ENCODE measurements around the gene MAPKAP1. TPM values are rescaled to one million over a fixed set of nuclear protein-coding genes. Genes with fewer than 3 reads are reported as not detected.
A peak's percentile ranks its signal among the peaks of the same experiment; 100 is the strongest.

The MAPKAP1 gene
- total RNA-seq, 2 experiments from 2014 or later, result 54.8 to 57.4 TPM

DNA sequence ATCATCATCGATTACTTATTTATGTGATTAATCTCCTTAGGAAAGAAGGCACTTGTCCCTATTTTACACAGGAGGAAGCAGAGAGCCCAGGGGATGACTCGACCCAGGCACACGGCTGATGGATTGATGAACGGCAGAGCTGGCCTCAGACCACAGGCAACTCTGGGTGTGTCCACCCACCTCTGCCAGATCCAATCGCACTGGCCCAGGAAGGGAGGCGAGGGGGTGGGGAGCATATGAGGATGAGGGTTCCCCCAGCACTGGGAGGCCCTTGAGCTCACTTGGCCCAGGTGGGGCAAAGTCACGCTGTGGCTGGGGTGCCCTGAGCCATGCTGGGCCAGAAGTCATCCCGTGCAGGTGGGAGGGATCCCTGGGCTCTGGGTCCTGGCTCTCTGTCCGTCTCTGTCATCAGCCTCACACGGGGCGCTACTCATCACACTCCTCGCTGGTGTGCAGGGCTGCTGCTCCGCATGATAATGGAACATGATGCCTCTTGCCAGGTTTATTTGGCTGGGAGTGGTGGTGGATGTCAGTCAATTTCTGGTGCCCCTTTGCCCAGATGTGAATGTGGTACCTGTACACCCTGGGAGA is 285.3 kb downstream of the MAPKAP1 start:
- Mint-ChIP-seq H3K4me3 (no peak overlapping the region), H3K4me1 (ENCODE audit: low read depth) (no peaks in the 10 kb centered on the region), H3K27me3 (ENCODE audit: low read depth) (no peaks in the 10 kb centered on the region), H3K27ac (no peak overlapping the region), H3K36me3 (ENCODE audit: low read depth) (no peaks in the 10 kb centered on the region), H3K9me3 (no peaks in the 10 kb centered on the region)
- no peak for DNase-seq
- CTCF ChIA-PET, result no interaction called here
- intact Hi-C loops (cut with micrococcal nuclease), result no loop called here

DNA sequence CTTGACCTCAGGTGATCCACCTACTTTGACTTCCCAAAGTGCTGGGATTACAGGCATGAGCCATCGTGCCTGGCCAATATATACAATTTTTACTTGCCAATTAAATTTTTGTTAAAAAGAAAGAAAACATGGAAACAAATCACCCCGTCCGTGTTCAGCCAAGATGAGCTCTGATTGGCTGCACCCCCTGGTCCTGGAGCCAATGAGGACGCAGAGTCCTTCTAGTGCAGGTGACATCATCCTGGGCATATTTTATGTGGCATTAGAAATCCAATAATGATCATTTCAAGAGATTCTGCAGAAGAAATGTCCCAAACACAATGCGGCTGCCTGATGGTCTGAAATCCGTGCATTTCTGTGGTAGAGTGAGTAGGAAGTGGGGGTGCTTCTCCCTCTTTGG is 285.8 kb downstream of the MAPKAP1 start:
- H3K9me3 Mint-ChIP-seq, result no peaks in the 10 kb centered on the region
- no peaks in the 10 kb centered on the region for H3K4me1 Mint-ChIP-seq (ENCODE audit: low read depth)
- no peaks in the 10 kb centered on the region for H3K27me3 Mint-ChIP-seq (ENCODE audit: low read depth)
- intact Hi-C loops (cut with micrococcal nuclease), result no loop called here
- H3K36me3 Mint-ChIP-seq (ENCODE audit: low read depth), result no peaks in the 10 kb centered on the region
- no peak for DNase-seq
- CTCF ChIA-PET, result no interaction called here
- no peak overlapping the region for H3K4me3 Mint-ChIP-seq
- H3K27ac Mint-ChIP-seq, result no peak overlapping the region

DNA sequence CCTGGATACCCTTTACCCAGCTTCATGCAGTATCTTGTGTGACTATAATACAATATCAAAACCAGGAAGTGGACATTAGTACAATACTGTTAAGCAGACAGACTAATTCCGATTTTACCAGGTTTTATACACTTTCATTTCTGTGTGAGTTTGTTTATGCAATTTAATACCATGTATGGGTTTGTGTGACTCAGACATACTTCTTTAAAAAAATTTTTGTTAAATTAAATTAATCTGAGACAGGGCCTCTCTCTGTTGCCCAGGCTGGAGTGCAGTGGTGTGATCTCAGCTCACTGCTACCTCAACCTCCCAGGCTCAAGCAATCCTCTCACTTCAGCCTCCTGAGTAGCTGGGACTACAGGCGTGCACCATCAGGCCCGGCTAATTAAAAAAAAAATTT is 288.6 kb downstream of the MAPKAP1 start:
- Mint-ChIP-seq H3K27me3 (ENCODE audit: low read depth) (no peaks in the 10 kb centered on the region), H3K4me1 (ENCODE audit: low read depth) (no peaks in the 10 kb centered on the region), H3K9me3 (no peaks in the 10 kb centered on the region), H3K4me3 (no peak overlapping the region), H3K27ac (no peak overlapping the region), H3K36me3 (ENCODE audit: low read depth) (no peaks in the 10 kb centered on the region)
- CTCF ChIA-PET, result interaction anchor here (0.5 kb wide), 1 partner anchor 11 kb away, joined by 3 read pairs; no protein-coding TSS in a partner anchor
- no peak for DNase-seq
- intact Hi-C loops (cut with micrococcal nuclease), result no loop called here

DNA sequence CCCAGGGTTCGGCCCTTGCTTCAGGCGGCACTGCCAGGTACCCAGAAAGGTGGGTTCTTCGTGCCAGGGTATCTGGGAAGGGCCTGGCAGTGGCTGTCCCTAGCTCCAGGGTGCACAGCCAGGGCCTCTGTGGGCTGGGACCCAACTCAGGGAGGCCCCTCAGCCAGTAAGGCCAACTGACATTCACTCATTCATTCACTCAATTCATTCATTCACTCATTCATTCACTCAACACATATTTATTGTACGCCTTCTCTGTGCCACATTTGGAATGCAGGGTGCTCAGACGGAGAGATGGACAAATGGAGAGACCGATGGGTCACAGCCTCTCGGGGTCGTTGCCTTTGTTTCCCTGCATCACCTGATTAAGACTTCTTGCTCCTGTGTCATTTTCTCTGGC is 290.5 kb downstream of the MAPKAP1 start:
- Mint-ChIP-seq H3K36me3 (ENCODE audit: low read depth) (no peaks in the 10 kb centered on the region), H3K4me3 (no peak overlapping the region), H3K4me1 (ENCODE audit: low read depth) (no peaks in the 10 kb centered on the region), H3K9me3 (no peaks in the 10 kb centered on the region), H3K27me3 (ENCODE audit: low read depth) (no peaks in the 10 kb centered on the region), H3K27ac (no peak overlapping the region)
- intact Hi-C loops (cut with micrococcal nuclease), result no loop called here
- DNase-seq, result no peak
- CTCF ChIA-PET, result no interaction called here

DNA sequence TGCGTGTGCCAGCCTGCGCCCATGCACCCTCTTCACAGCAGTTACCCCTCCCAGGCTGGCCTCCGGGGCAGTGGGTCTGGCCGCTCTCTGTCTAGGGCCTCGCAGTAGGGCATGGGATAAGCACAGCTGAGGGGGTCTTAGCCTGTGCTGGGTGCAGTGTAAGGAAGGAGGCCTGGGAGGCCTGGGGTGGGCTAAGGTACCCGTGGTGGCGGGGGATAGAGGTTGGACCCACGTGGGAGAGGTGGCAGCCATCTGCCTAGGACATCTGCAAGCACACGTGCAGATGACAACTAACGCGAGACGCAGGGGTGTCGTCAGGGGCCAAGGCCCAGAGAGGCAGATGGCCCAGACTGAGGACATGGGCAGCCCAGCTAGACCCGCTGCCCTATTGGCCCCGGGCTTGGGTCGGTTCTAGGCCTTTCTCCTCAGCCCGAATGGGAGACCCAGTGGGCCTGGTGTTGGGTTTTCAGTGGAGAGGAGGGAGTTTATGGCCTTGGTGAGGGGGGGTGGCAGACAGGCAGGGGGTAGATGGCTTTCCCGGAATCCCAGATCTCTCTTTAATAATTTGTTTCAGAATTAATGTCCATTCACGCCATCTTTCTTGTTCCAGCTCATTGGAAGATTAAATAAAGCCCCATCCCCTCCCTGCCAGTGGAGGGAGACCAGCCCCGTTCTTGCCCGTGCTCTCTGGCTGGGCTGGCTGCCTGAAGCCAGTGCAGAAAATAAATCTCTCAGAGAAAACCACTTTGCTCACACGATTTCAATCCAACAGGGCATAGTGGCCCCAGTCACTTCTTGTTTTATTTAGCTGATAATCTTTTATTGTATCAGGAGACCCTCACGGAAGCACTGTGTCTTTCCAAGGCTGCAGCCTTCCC is 291.2 kb downstream of the MAPKAP1 start:
- H3K4me3 Mint-ChIP-seq, result no peak overlapping the region
- H3K9me3 Mint-ChIP-seq, result no peaks in the 10 kb centered on the region
- H3K36me3 Mint-ChIP-seq (ENCODE audit: low read depth), result no peaks in the 10 kb centered on the region
- no peaks in the 10 kb centered on the region for H3K4me1 Mint-ChIP-seq (ENCODE audit: low read depth)
- DNase-seq, result no peak
- peaks cover 5% of the 10 kb centered on the region for H3K27me3 Mint-ChIP-seq (ENCODE audit: low read depth)
- intact Hi-C loops (cut with micrococcal nuclease), result no loop called here
- CTCF ChIA-PET, result no interaction called here
- no peak overlapping the region for H3K27ac Mint-ChIP-seq

DNA sequence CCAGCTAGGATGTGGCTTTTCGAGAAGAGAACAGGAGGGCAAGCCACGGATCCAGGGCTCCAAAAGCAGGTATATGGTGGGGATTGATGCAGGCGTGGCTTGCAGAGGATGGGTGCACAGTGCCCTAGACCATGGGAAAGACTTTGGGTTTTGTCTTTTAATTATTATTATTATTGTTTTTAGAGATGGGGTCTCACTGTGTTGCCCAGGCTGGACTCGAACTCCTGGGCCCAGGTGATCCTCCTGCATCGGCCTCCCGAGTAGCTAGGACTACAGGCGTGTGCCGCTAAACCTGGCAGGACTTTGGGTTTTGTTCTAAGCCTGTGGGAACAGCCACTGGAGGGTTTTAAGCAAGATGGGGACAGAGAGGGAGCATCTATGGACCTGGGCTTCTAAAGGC is 293.4 kb downstream of the MAPKAP1 start:
- intact Hi-C loops (cut with micrococcal nuclease), result no loop called here
- peaks cover 6% of the 10 kb centered on the region for H3K4me1 Mint-ChIP-seq (ENCODE audit: low read depth)
- H3K9me3 Mint-ChIP-seq, result no peaks in the 10 kb centered on the region
- no peaks in the 10 kb centered on the region for H3K36me3 Mint-ChIP-seq (ENCODE audit: low read depth)
- H3K4me3 Mint-ChIP-seq, result no peak overlapping the region
- DNase-seq, result no peak
- no peak overlapping the region for H3K27ac Mint-ChIP-seq
- peaks cover 17% of the 10 kb centered on the region for H3K27me3 Mint-ChIP-seq (ENCODE audit: low read depth)
- CTCF ChIA-PET, result no interaction called here

DNA sequence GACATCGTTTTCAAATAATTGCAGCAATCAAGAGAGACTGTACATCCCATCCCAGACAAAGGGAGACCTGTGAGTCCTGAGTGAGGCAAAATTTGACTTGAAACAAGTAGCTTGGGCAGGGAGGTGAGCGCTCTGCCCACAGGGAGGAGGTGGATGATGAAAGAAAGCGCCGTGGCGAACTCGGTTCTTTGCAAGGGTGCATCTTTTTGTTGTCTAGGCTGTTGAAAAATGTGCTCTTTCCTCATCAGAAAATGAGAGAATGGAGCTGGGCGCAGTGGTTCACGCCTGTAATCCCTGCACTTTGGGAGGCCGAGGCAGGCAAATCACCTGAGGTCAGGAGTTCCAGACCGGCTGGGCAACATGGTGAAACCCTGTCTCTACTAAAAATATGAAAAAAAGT is 294.8 kb downstream of the MAPKAP1 start:
- H3K4me3 Mint-ChIP-seq, result no peak overlapping the region
- intact Hi-C loops (cut with micrococcal nuclease), result no loop called here
- no peak overlapping the region for H3K27ac Mint-ChIP-seq
- H3K9me3 Mint-ChIP-seq, result no peaks in the 10 kb centered on the region
- no peaks in the 10 kb centered on the region for H3K36me3 Mint-ChIP-seq (ENCODE audit: low read depth)
- CTCF ChIA-PET, result no interaction called here
- peaks cover 9% of the 10 kb centered on the region for H3K4me1 Mint-ChIP-seq (ENCODE audit: low read depth)
- peaks cover 23% of the 10 kb centered on the region for H3K27me3 Mint-ChIP-seq (ENCODE audit: low read depth)
- DNase-seq, result no peak

DNA sequence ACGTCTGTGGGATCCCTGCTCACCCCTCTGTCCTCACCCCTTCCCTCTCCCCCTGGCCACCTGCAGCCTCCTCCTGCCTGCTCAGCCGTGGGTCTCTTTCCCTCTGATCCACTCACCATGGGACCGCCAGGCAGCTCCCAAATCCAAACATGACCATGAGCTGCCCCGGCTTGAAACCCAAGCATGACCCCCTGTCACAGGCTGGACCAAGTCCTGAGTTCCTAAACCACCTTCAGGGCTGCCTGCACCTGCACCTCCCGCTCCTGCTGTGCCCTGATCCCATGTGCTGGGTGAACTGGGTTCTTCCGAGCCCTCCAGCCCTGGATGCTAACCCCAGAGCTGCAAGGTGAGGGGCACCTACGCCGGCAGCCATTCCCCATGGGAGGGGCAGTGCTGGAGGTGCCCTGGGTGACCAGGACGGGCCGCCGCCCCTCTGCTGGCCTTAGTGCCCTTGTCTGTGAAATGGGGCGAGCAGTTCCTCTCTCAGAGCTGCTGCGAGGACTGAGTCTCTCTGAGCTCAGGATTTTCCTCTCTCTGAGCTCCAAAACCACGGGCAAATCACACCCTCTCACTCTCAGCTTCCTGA is 295.7 kb downstream of the MAPKAP1 start:
- CTCF ChIA-PET, result no interaction called here
- intact Hi-C loops (cut with micrococcal nuclease), result no loop called here
- peaks cover 23% of the 10 kb centered on the region for H3K27me3 Mint-ChIP-seq (ENCODE audit: low read depth)
- no peak overlapping the region for H3K27ac Mint-ChIP-seq
- no peaks in the 10 kb centered on the region for H3K9me3 Mint-ChIP-seq
- H3K4me3 Mint-ChIP-seq, result no peak overlapping the region
- DNase-seq, result no peak
- peaks cover 9% of the 10 kb centered on the region for H3K4me1 Mint-ChIP-seq (ENCODE audit: low read depth)
- no peaks in the 10 kb centered on the region for H3K36me3 Mint-ChIP-seq (ENCODE audit: low read depth)

DNA sequence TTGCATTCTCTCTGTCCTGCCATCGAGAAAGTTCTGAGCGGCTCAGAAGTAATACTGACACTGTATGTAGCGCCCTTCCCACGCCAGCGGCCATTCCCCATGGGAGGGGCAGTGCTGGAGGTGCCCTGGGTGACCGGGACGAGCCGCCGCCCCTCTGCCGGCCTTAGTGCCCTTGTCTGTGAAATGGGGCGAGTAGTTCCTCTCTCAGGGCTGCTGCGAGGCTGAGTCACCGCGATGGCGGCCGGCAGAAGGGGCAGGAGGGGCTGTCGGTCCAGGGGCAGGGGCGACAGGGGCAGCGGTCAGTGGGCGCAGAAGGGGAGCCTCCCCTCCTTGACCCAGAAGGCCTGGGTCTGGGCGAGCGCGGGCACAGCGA is 296.5 kb downstream of the MAPKAP1 start:
- no peak for DNase-seq
- Mint-ChIP-seq H3K4me3 (no peak overlapping the region), H3K36me3 (ENCODE audit: low read depth) (no peaks in the 10 kb centered on the region), H3K27ac (no peak overlapping the region), H3K4me1 (ENCODE audit: low read depth) (peaks cover 9% of the 10 kb centered on the region), H3K27me3 (ENCODE audit: low read depth) (peaks cover 23% of the 10 kb centered on the region), H3K9me3 (no peaks in the 10 kb centered on the region)
- CTCF ChIA-PET, result no interaction called here
- intact Hi-C loops (cut with micrococcal nuclease), result no loop called here

DNA sequence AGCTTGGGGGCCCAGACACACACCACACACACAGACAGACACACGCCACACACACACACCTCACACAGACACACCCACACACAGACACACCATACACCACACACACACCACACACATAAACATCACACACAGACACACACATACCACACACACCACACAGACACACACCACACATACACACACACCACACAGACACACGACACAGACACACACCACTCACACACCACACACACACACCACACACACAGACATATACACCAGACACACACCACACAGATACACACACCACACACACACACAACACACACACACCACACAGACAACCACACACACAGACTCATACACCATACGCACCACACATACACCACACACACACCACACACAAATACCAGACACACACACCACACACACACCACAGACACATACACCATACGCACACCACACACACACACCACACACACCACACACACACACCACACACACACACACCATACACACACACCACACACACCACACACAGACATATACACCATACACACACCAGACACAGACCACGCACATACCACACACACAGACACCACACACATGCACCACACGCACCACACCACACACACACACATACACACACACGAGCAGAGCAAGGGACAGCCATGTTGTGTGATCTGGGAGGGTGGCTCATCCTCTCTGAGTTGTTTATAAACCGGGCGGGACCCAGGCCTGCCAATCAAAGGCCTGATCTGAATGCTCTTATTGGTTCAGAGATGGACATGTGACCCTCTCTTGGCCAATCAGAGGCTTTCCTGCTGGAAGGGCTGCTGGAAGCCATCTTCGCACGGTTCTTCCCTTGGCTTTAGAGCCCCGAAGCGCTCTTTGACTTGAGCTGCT is 297.1 kb downstream of the MAPKAP1 start:
- peaks cover 23% of the 10 kb centered on the region for H3K27me3 Mint-ChIP-seq (ENCODE audit: low read depth)
- H3K9me3 Mint-ChIP-seq, result no peaks in the 10 kb centered on the region
- CTCF ChIA-PET, result no interaction called here
- H3K4me3 Mint-ChIP-seq, result peak overlapping the region; percentile 2
- intact Hi-C loops (cut with micrococcal nuclease), result loop anchor here (2.0 to 5.0 kb wide), 3 partner anchors 819 to 1082 kb away; no protein-coding TSS in a partner anchor
- no peaks in the 10 kb centered on the region for H3K36me3 Mint-ChIP-seq (ENCODE audit: low read depth)
- peak; percentile 43 for DNase-seq
- H3K4me1 Mint-ChIP-seq (ENCODE audit: low read depth), result peaks cover 9% of the 10 kb centered on the region
- no peak overlapping the region for H3K27ac Mint-ChIP-seq

DNA sequence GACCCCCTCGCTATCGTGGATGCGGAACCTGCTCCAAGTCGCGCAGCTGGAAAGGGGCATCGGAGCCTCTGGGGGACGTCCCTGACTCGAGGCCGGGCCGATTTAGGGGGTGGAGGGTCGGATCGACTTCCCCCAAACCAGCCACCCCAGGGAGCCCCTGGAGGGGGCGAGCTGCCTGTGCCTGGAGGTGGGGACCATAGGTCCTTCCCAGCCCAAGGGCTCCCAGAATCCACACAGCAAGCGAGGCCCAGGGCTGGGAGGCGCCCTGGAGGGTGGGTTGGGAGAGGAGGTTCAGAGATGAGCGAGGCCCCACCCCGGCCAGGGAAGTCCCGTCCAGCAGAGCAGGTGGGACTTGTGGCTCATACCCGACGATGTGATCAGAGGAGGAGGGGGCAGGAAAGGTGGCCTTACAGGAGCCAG is 297.8 kb downstream of the MAPKAP1 start:
- H3K27me3 Mint-ChIP-seq (ENCODE audit: low read depth), result peaks cover 23% of the 10 kb centered on the region
- no peaks in the 10 kb centered on the region for H3K9me3 Mint-ChIP-seq
- peaks cover 9% of the 10 kb centered on the region for H3K4me1 Mint-ChIP-seq (ENCODE audit: low read depth)
- no peak overlapping the region for H3K27ac Mint-ChIP-seq
- intact Hi-C loops (cut with micrococcal nuclease), result loop anchor here (2.0 to 5.0 kb wide), 3 partner anchors 820 to 1083 kb away; no protein-coding TSS in a partner anchor
- H3K4me3 Mint-ChIP-seq, result peak overlapping the region; percentile 66
- peak; percentile 20 for DNase-seq
- no peaks in the 10 kb centered on the region for H3K36me3 Mint-ChIP-seq (ENCODE audit: low read depth)
- CTCF ChIA-PET, result interaction anchor here (2.6 kb wide), 1 partner anchor 1083 kb away, joined by 10 read pairs; no protein-coding TSS in a partner anchor

All from activated naive CD4-positive, alpha-beta T cell treated with anti-CD3 and anti-CD28 coated beads for 36 hours (primary cell).